OCI-M2 (cell line): ENCODE measurements around the gene MLH1.

Source experiments
- DNase-seq: peaks from one replicate; lab custom pipeline; 2025; ENCODE audit not compliant: unreplicated experiment; lab: John Stamatoyannopoulos, UW

MLH1 gene

GRCh38 chr3:37087870-37088269 lies 94.6 kb downstream of the MLH1 start:
- no peak for DNase-seq

GRCh38 chr3:37092484-37092883 lies 99.2 kb downstream of the MLH1 start:
- DNase-seq = no peak

DNA sequence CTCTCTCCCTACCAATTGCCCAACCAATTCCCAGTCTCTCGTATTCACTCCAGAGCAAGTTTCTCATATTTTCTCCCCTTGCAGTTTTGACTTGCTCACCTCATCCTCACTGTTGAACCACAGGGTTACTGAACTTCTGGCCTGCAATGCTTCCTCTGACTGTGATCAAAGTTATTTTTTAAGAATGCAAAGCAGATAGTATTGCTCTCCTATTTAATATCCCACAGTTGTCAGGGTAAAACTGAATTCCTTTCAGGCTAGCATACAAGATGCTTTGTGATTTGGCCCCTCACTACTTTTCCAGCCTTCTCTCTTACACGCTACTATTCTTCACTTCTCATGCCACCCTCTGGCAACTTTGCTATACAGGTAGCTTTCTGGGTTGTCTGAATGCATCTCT lies 100.2 kb downstream of the MLH1 start:
- DNase-seq = no peak

DNA sequence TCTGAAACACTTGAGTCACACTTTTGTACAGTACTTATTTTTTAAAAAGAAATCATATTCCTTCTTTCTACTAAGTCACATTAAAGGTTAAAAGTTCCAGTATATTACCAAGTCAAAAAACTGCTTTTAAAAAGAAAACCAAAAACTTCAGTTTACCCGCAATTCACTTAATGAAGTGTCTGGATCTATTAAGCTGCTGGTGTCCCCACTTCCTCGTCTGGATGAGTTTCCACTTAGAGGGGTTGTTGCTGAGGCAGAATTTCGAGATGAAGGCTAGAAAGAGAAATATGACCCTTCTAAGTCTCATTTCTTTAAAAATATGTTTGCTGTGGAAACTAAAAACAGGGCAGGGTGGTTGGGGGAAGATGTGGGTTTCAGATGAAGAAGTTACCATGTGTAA lies 101.3 kb downstream of the MLH1 start:
- DNase-seq = no peak

DNA sequence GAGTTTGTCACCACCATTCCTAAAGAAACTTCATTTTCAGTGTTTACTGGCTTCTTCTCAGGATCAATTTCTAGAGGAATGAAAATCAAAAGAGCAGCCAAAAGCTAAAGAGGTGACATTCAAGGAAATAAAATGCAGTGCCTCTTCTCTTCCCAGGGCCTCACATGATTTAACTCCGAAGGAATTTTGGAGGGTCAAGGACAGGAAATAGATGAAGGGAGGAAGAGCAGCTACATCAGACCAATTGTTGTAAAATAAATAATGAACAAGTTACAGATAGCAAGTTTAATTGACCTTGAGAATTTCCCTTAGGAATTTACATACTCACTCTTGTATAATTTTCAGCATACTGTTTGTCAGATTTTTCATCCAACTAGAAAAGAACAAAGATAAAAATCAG lies 103.0 kb downstream of the MLH1 start:
- DNase-seq = no peak

- no peak for DNase-seq
Measured at GRCh38 chr3:37096975-37097374, 103.7 kb downstream of the MLH1 start.

DNA sequence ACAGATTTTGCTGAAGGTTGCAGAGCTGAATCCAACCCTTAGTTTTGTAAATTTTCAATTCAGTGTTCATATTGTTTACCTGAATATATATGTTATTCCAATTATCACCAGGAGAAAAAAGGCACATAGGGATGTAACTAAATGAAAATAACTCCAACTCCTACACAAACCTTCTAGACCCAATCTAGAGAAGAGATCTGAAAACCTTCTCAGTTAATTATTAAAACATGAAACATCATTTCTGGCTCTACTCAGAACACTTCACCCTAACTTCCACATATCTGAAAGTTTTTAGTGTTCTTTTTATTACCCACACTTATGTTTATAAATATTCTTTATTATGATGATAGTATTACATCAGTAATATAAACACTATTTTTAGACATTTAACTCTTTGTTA lies 104.5 kb downstream of the MLH1 start:
- DNase-seq = no peak

- no peak for DNase-seq
Measured at GRCh38 chr3:37098884-37099283, 105.6 kb downstream of the MLH1 start.

- DNase-seq = no peak
Measured at GRCh38 chr3:37099469-37099868, 106.2 kb downstream of the MLH1 start.

DNA sequence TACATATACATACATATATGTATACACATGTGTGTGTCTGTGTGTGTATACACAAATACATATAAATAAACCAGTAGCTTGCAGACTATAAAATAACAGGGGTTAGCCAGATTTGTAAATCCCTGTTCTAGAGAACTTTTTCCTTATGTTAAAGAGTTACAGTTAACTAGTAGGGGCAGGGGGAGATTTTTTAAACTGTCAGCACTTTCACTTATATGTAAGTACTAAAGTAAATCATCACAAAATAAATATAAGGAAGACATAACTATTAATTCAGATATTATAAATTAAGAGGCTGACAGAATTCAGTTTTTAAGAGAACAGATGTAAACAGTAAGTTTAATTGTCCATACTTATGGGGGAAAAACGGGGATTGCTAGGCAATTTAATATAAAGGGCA lies 107.1 kb downstream of the MLH1 start:
- DNase-seq = no peak
